HG03432 (cell line): Measurements from ENCODE around the gene PPOX.

Experiments used
- ATAC-seq: cut with Tn5 transposase; IDR thresholded peaks from one replicate; pipeline ENCODE4 v1.9.1; 2021; ENCODE audit warnings: mild to moderate bottlenecking, moderate library complexity; ENCODE audit not compliant: unreplicated experiment

The PPOX gene

GRCh38 chr1:161196521-161197451 lies 30.6 kb downstream of the PPOX start:
- ATAC-seq: no peak

- ATAC-seq: no peak
These were observed 31.5 kb downstream of the PPOX start for GRCh38 chr1:161197560-161198193.

GRCh38 chr1:161198194-161198896 lies 32.1 kb downstream of the PPOX start:
- ATAC-seq: no peak

GRCh38 chr1:161198897-161199431 lies 32.7 kb downstream of the PPOX start, which contains the start of gene ADAMTS4:
TSS of gene ADAMTS4 (minus strand) at chr1:161199054. CDS start at chr1:161198627, 427 bp downstream.
- ATAC-seq: no peak

GRCh38 chr1:161199506-161200139 lies 33.4 kb downstream of the PPOX start:
- no peak for ATAC-seq

GRCh38 chr1:161200421-161200991 lies 34.3 kb downstream of the PPOX start:
- no peak for ATAC-seq

- ATAC-seq: no peak
These were observed 35.0 kb downstream of the PPOX start for GRCh38 chr1:161200992-161201835.

- ATAC-seq: peak; percentile 95
These were observed 35.8 kb downstream of the PPOX start, which contains the start of gene NDUFS2 for GRCh38 chr1:161201836-161202712. TSS of gene NDUFS2 (plus strand) at chr1:161202367. CDS start at chr1:161202386, 19 bp downstream.

- no peak for ATAC-seq
These were observed 40.4 kb downstream of the PPOX start for GRCh38 chr1:161206411-161207140.

GRCh38 chr1:161207173-161207572 lies 40.9 kb downstream of the PPOX start:
- no peak for ATAC-seq

- ATAC-seq: no peak
These were observed 43.7 kb downstream of the PPOX start for GRCh38 chr1:161209790-161210409.

GRCh38 chr1:161214369-161214768 lies 48.1 kb downstream of the PPOX start:
- no peak for ATAC-seq

GRCh38 chr1:161215076-161215475 lies 48.9 kb downstream of the PPOX start, which contains the start of gene FCER1G:
TSS of gene FCER1G (plus strand) at chr1:161215295. CDS start at chr1:161215322, 27 bp downstream.
- ATAC-seq: no peak

GRCh38 chr1:161216945-161217712 lies 50.9 kb downstream of the PPOX start:
- peak; percentile 89 for ATAC-seq

GRCh38 chr1:161217831-161218230 lies 51.6 kb downstream of the PPOX start:
- no peak for ATAC-seq
